NCI-H1930 (cell line): ENCODE data around the gene USP31.
"Not testable (repeated sequence)": the region's sequence is repeated elsewhere in the genome, so short reads cannot be mapped to it uniquely, and the experiment has no call there.

Source experiments
- DNase-seq, 2 experiments: peaks; one replicate each; lab custom pipeline; 2025; lab: John Stamatoyannopoulos, UW

USP31 gene

DNA sequence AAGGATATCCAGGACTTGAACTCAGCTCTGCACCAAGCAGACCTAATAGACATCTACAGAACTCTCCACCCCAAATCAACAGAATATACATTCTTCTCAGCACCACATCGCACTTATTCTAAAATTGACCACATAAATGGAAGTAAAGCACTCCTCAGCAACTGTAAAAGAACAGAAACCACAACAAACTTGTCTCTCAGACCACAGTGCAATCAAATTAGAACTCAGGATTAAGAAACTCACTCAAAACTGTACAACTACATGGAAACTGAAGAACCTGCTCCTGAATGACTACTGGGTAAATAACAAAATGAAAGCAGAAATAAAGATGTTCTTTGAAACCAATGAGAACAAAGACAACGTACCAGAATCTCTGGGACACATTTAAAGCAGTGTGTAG, 52.8 kb downstream of the USP31 start:
- not testable (repeated sequence) for DNase-seq

DNA sequence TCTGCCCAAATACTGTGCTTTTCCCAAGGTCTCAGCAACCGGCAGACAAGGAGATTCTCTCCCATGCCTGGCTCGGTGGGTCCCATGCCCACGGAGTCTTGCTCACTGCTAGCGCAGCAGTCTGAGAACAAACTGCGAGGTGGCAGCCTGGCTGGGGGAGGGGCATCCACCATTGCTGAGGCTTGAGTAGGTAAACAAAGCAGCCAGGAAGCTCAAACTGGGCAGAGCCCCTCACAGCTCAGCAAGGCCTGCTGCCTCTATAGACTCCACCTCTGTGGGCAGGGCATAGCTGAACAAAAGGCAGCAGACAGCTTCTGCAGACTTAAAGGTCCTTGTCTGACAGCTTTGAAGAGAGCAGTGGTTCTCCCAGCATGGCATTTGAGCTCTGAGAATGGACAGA, 55.1 kb downstream of the USP31 start:
- DNase-seq, result not testable (repeated sequence)

DNA sequence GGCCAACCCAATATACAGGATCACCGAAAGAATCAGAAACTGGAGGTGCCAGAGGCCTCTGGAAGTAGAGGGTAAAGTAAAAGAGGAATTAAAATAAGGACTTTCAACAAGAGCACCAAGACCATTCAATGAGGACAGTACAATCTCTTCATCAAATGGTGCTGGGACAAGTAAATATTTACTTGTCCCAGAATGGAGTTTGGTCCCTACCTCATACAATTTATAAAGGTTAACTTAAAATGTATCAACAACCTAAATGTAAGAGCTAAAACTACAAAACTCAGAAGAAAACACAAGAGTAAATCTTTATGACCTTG, 56.5 kb downstream of the USP31 start:
- no peak for DNase-seq

- no peak for DNase-seq
Observed at GRCh38 chr16:23092072-23092800, 57.0 kb downstream of the USP31 start.

- no peak for DNase-seq
Observed at GRCh38 chr16:23089111-23089510, 60.1 kb downstream of the USP31 start.

- no peak for DNase-seq
Observed at GRCh38 chr16:23088018-23088417, 61.2 kb downstream of the USP31 start.

DNA sequence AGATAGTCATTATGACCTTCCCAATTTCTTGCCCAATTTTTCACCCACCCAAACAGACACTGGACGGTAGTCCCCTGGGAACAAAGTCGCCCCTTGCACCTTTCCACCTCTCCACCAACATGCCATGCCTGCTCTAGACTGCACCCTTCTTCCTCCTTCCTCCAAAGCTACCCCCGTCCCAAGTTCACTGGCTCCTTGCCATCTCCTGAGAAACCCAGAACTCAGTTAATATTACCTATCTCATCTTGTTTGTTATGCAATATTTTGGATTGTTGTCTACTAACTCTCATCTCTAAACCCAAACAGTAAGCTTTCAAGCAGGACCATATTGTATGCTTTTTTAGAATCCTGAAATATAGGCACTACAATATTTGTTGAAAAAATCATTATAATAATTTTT, 63.3 kb downstream of the USP31 start:
- DNase-seq, result no peak

DNA sequence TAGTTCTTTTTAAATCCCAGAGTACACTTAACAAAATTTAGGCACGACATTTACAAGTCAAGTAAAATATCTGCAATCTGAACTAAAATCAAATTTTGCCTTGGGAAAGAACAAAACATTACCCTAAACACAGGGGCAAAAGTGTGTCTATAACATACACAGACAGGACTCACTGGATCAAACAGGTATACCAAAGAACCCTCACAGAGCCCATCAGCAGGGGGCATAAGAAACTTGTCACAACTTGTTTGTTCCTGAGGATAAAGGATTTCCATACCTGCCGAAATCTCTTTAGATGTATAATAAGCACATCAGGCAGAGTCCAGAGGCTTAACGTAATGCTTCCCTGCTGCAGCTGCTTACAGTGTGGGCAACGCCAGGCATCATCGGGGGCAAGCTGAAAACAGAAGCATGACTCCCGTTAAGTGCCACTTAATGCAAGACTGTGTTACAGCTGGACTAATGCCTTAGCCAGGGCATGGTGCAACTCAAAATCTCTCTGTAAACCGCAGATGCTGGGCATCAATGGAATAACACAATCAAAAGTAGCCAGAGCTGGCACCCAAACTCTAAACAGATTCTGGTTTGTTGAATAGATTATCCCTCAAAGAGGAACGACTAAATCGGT, 67.0 kb downstream of the USP31 start:
- DNase-seq, result peak in 1 of 2 experiments; percentile 22

DNA sequence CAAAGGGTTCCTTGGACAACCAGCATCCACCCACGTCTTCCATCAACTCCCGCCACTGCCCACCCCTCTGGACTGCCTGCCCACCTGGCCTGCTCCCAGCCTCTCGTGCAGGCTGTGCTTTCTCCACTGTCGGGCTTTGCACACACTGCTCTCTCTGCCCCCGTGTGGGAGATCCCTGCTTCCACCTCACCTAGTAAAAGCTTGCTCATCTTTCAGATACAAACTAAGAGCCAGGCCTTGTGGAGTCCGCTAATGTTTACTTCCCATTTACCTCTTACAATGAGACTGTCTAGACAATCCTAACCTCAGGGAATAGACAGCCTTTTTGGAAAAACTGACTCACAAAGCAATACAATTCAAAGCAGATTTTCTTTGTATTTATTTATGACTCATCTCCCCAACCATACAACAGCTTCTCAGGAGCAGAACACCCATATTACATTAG, 67.6 kb downstream of the USP31 start:
- peak; percentile 33 to 59 for DNase-seq

GRCh38 chr16:23080747-23081146, 68.5 kb downstream of the USP31 start:
- DNase-seq, result no peak

DNA sequence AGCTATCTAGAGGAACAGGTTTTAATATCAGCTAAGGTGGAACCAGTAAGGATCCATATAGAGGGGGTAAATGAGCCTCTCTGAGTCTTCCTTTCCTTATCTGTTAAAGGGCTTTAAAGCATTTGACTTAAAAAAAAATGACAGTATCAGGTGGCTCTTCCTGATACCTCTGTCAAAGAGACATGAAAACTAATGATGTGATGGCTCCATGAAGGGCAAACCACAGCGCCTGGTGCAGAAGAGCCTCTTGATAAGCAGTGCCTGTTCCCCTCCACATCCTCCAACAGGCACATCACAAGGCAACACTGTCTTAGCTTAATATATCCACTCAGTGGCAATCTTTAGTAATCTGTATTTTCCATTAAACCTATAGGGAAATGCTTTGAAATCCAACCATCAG, 68.9 kb downstream of the USP31 start:
- no peak for DNase-seq

GRCh38 chr16:23079675-23080301, 69.5 kb downstream of the USP31 start:
- DNase-seq, result no peak

DNA sequence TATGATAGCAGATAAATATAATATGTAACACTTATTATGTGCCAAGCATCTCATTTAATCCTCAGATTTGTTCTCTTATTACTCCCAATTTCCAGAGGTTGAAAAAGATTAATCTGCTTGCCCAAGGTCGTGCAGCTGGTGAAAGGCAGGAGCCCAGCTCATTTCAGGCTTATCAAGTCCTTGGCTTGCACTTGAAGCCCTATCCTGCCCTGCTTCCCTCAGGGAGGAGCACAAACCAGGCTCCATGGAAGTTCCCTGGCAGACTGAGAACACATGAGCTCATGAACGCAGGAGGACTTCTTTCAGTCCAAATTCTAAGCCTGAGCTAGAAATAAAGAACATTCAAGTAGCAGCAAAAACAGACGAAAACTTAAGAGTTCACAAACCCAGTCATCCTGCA, 74.8 kb downstream of the USP31 start:
- no peak for DNase-seq

DNA sequence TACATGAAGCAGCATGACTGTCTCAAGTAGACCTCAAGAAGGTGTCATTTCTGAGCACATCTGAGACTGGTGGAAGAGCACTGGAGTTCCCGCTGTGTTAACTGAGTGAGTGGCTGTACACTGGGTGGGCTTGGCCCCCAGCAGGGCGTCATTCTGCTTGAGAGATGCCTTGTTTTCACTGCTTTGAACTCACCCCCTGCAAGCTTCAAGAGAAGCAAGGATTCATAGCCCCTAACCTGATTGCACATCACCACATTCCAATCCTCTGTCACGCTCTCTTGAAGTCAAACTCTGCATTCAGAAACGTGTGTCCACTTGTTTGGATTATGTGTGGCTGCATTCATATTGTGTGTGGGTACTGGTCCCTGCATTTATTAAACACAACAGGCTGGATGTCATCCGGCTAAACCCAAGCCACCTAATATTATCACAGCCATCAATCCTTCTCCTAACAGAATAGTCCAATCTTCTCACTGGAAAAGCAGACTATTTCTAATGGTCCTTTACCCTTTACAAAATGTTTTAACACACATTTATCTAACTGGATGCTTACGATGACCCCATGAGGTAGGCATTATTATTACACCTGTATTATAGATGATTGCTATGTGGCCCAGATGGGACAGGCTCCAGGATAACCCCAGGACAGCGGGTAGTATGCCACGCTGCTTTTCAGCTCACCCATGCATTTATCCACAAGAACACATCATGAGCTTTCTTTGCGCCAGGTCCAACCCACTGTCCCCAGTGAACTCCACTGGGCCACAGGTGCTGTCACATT, 76.3 kb downstream of the USP31 start:
- DNase-seq, result no peak

DNA sequence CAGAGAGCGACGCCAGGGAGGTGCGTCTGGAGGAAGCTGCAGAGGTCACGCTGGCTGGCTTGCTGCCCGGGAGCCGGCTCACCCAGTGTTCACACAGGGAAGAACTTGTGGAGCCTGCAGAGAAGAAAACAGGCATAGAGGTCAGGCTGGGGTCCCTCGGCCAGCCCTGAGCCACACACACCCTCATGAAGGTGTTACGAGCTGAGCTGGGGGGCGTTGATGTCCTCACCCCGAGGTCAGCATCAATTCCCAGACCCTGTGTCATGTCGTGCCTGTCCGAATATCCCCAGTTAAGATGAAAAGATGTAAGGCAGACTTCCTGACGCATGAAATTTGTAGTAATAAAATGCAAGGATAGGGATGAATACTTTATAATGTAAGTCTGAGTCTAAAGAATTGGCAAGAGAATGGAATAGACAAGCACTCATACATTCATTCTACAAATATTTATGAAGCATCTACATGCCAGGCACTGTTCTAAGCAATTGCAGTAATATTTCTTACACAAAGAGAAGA, 77.1 kb downstream of the USP31 start:
- no peak for DNase-seq

- no peak for DNase-seq
Observed at GRCh38 chr16:23071196-23072083, 77.8 kb downstream of the USP31 start.

DNA sequence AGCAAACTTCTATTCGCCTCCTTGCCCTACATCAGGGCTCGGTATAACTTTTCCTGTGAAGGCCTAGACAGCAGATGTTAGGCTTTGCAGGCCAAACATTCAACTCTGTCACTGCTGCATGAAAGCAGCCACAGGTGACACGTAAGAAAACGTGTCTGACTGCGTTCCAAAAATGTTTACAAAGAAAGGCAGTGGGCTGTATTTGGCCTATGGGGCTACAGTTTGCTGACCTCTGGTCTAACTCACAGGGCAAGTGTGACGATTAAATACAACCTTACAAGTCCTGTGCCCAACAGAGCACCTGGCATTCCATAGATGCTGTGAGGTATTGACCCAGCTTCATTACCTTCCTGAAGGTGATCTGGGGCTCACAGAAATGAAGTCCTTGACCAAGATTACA, 79.4 kb downstream of the USP31 start:
- no peak for DNase-seq

DNA sequence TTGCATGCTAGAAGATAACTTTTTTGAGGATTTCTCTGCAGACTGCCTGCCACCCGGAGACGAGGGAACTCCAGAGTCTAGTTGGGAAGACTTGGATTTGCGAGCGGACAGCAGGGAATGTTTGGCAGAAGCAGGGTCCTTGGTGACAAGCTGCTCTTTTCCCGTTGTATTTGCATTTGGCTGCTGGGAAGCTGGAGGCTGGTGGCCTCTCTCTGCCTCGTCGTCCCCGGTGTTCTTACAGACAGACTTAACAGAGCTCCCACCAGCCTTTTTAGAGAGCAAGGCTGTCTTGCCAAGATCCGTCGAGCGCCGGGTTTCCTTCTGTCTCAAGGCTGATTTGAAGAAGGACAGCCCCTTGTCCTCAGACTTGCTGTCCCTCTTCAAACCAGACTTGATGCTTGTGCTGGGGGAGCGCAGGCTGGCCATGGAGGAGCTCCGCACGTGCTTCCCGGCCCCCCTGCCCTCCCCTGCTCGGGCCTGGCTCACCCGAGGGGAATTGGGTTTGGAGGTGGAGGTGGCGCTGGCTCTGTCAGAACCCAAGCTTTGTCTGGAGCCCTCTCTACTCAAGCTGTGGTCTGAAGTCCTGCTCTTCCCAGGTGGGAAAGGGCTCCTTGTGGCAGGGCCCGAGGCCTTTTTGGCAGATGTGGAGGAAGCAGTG, 81.0 kb downstream of the USP31 start:
- no peak for DNase-seq

- no peak for DNase-seq
Observed at GRCh38 chr16:23066676-23067075, 82.6 kb downstream of the USP31 start.

GRCh38 chr16:23064639-23065038, 84.6 kb downstream of the USP31 start:
- DNase-seq, result no peak

GRCh38 chr16:23062524-23062923, 86.7 kb downstream of the USP31 start:
- DNase-seq, result no peak
